H1 (cell line): Measurements from ENCODE around the gene GLT8D1. TPM values are rescaled to one million over a fixed set of nuclear protein-coding genes. Genes with fewer than 3 reads are reported as not detected.

Experiments
- HDAC2 ChIP-seq, 2 experiments: fragments of 300-600 bp in 1 of 2; sonication (generic) in 1 of 2; IDR thresholded peaks; 2 replicates each; pipeline ENCODE4 v1.6.1; 2011 to 2012; ENCODE audit warnings: low read depth in 2 of 2, low read length in 2 of 2, mild to moderate bottlenecking in 2 of 2, moderate library complexity in 2 of 2, borderline replicate concordance in 1 of 2, inconsistent platforms in 1 of 2
- PHF8 ChIP-seq: fragments of 200-600 bp; sonication (generic); conservative IDR thresholded peaks from 2 replicates; pipeline ENCODE4 v1.7.1; 2012; ENCODE audit warnings: low read depth, mild to moderate bottlenecking, inconsistent platforms, low read length, moderate library complexity
- RXRA ChIP-seq: IDR thresholded peaks from 2 replicates; pipeline ENCODE4 v1.6.1; 2011; ENCODE audit warnings: low read depth, mild to moderate bottlenecking, low read length, moderate library complexity; ENCODE audit not compliant: insufficient read depth
- SP2 ChIP-seq: IDR thresholded peaks from 2 replicates; pipeline ENCODE4 v1.6.1; 2012; ENCODE audit warnings: mild to moderate bottlenecking, low read length, inconsistent platforms
- polyA plus RNA-seq, 7 experiments: library from polyadenylated mRNA; depleted of rRNA in 3 of 7; stranded (reverse) in 5 of 7; unstranded in 2 of 7; fragments of >200 nt in 5 of 7; fragments of 200-250 nt in 2 of 7; gene quantifications; 1 replicate in 5 of 7; 2 replicates in 1 of 7; 4 replicates in 1 of 7; pipeline versions ENCODE4 v1.2.1 to v1.2.3, GENCODE V29; 2011 to 2013; ENCODE audit warnings: missing spikeins in 2 of 7, mixed read lengths in 2 of 7
- total RNA-seq: library from RNA; stranded (reverse); fragmentation: NEBNext Ultra II Directional; extraction: Animal tissue kit (Norgen Biotek cat#: 25700); gene quantifications from 2 replicates; pipeline ENCODE4 v1.2.1, GENCODE V29; 2021

The GLT8D1 gene
- total and polyA plus RNA-seq, 2 of the 8 experiments (the other 6 are each of a cell fraction or from before 2014, with no cell fraction given), result 29.0 to 33.6 TPM

DNA sequence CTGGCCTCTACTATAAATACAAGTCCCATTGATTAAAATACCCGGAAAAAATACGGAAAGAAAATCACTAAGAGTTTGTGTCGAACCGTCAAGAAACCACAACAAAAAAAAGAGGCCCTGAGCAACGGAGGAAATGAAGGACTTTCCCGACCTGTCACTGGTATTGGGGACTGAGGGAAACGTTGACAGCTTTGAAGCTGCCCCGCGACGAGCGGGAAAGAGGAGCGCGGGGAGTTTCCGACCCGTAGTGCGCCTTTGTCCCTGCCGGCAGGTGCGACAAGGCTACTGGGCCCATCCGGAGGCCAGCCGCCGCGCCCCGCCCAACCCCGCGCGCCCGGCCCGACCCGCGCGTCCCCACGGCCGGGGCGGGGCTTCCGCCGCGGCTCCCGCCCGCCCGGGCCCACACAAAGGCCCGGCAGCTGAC, 20.3 kb downstream of the GLT8D1 start (continued):
- peak; percentile 20 to 27; a peak in 1 of 4 replicates for TF ChIP-seq HDAC2 (IDR thresholded peaks at IDR 0.05; ENCODE audit: borderline replicate concordance in 1 of 2, low read depth in 2 of 2, low read length in 2 of 2)
- TF ChIP-seq RXRA, result no peak
- no peak for TF ChIP-seq PHF8
- no peak for TF ChIP-seq SP2
